OCI-LY7 (cell line): ENCODE measurements around the gene KRTAP21-2. TPM values are rescaled to one million over a fixed set of nuclear protein-coding genes. Genes with fewer than 3 reads are reported as not detected.

Experiments used
- BruUV-seq: library from RNA; stranded (reverse); fragments of 400-500 nt; replicated peaks from 2 replicates; lab custom pipeline; 2021; lab: Mats Ljungman, UMichigan
- CTCF ChIA-PET: fragments of 300-600 bp; sonication (Branson Sonifier 250); formaldehyde crosslinking; loops from one replicate; lab custom pipeline; 2022; ENCODE audit warnings: antibody characterized with exemption; ENCODE audit not compliant: unreplicated experiment; lab: Charles Lee
- POLR2A ChIA-PET: fragments of 300-600 bp; sonication (Branson Sonifier 250); formaldehyde crosslinking; loops from one replicate; lab custom pipeline; 2022; ENCODE audit warnings: antibody characterized with exemption; lab: Charles Lee
- DNase-seq: peaks from one replicate; pipeline ENCODE4 v3.0.0-alpha.2; 2015; ENCODE audit warnings: low spot score
- H2AFZ ChIP-seq: fragments of 200-600 bp; sonication (generic), shearing (Covaris generic); 2 replicates; pipeline ENCODE4 v1.6.1; 2014; ENCODE audit warnings: mild to moderate bottlenecking, antibody characterized with exemption, low read length, moderate library complexity
- H3K27ac ChIP-seq: fragments of 200-600 bp; sonication (generic); 2 replicates; pipeline ENCODE4 v1.5.1; 2014; ENCODE audit warnings: mixed run types, low read depth, mild to moderate bottlenecking, moderate library complexity, low read length, inconsistent platforms; ENCODE audit not compliant: poor library complexity, severe bottlenecking
- H3K36me3 ChIP-seq: fragments of 200-600 bp; sonication (generic); 2 replicates; pipeline ENCODE4 v1.6.1; 2014; ENCODE audit warnings: mild to moderate bottlenecking, antibody characterized with exemption, low read length, moderate library complexity, mixed read lengths; ENCODE audit not compliant: insufficient read depth
- H3K4me1 ChIP-seq: fragments of 200-600 bp; sonication (generic); 2 replicates; pipeline ENCODE4 v1.5.1; 2014; ENCODE audit warnings: mild to moderate bottlenecking, low read length; ENCODE audit not compliant: insufficient read depth, poor library complexity, severe bottlenecking
- H3K4me2 ChIP-seq: fragments of 200-600 bp; sonication (generic); 2 replicates; pipeline ENCODE4 v1.6.1; 2014; ENCODE audit warnings: mild to moderate bottlenecking, low read length
- H3K4me3 ChIP-seq: fragments of 200-600 bp; sonication (generic); 2 replicates; pipeline ENCODE4 v1.5.1; 2014; ENCODE audit warnings: mild to moderate bottlenecking, low read depth, low read length; ENCODE audit not compliant: poor library complexity, severe bottlenecking
- H3K79me2 ChIP-seq: fragments of 200-600 bp; sonication (generic); 2 replicates; pipeline ENCODE4 v1.6.1; 2016; ENCODE audit warnings: low read depth, mild to moderate bottlenecking, low read length, moderate library complexity, mixed read lengths; ENCODE audit not compliant: insufficient read depth
- H3K9me2 ChIP-seq: fragments of 200-600 bp; sonication (generic); 2 replicates; pipeline ENCODE4 v1.6.1; 2016; ENCODE audit warnings: mild to moderate bottlenecking, low read length, mixed read lengths; ENCODE audit not compliant: insufficient read depth
- H3K9me3 ChIP-seq: fragments of 200-600 bp; sonication (generic); 2 replicates; pipeline ENCODE4 v1.6.1; 2014; ENCODE audit warnings: mild to moderate bottlenecking, mixed run types, low read length, mixed read lengths
- H4K20me1 ChIP-seq: fragments of 200-600 bp; sonication (generic); 2 replicates; pipeline ENCODE4 v1.6.1; 2014; ENCODE audit warnings: mild to moderate bottlenecking, antibody characterized with exemption, low read length, moderate library complexity, mixed read lengths; ENCODE audit not compliant: insufficient read depth
- EZH2phosphoT487 ChIP-seq: fragments of 200-600 bp; sonication (generic); IDR thresholded peaks from 2 replicates; pipeline ENCODE4 v1.6.1; 2018; ENCODE audit warnings: low read depth, borderline replicate concordance, mild to moderate bottlenecking, mixed run types, antibody characterized with exemption, low read length, moderate library complexity, mixed read lengths
- intact Hi-C: fragments of 100-400 bp; cut with micrococcal nuclease; formaldehyde crosslinking; loops from one replicate; pipeline ENCODE4 v1.10.0; 2022; ENCODE audit not compliant: unreplicated experiment
- total RNA-seq, 2 experiments: library from RNA; depleted of rRNA in 1 of 2; stranded (reverse); fragments of >200 nt in 1 of 2; shearing (Covaris generic) in 1 of 2; gene quantifications; 2 replicates each; pipeline ENCODE4 v1.2.3, GENCODE V29; 2014 to 2022
- TF ChIP-seq, protein P1 (sequence below): fragments of 200-600 bp; sonication (generic); conservative IDR thresholded peaks from 2 replicates; pipeline ENCODE4 v1.5.1; 2014; ENCODE audit warnings: mild to moderate bottlenecking, antibody characterized with exemption, low read length, moderate library complexity, mixed read lengths

The KRTAP21-2 gene
- total RNA-seq, 2 experiments from 2014 or later: not detected

DNA sequence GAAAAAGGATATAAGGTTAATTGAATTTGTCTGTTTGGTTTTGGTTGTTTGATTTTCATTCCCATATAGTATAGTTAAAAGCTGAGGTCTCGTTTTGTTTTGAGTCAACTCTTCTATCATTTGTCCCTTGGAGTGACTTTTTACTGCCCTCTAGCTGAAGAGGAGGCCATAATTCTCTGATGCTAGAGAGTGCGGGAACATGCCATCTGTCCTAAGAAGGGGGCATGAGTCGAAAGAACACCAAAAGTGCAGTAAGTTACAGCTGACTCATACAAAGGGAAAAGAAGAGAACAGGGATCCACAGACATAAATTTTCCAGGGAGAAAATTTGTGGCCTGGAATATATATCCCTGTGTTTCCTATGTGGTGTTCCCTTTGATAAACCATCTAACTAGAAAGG is 32.6 kb downstream of the KRTAP21-2 start:
- TF ChIP-seq EZH2phosphoT487: no peak
- TF ChIP-seq, protein P1, sequence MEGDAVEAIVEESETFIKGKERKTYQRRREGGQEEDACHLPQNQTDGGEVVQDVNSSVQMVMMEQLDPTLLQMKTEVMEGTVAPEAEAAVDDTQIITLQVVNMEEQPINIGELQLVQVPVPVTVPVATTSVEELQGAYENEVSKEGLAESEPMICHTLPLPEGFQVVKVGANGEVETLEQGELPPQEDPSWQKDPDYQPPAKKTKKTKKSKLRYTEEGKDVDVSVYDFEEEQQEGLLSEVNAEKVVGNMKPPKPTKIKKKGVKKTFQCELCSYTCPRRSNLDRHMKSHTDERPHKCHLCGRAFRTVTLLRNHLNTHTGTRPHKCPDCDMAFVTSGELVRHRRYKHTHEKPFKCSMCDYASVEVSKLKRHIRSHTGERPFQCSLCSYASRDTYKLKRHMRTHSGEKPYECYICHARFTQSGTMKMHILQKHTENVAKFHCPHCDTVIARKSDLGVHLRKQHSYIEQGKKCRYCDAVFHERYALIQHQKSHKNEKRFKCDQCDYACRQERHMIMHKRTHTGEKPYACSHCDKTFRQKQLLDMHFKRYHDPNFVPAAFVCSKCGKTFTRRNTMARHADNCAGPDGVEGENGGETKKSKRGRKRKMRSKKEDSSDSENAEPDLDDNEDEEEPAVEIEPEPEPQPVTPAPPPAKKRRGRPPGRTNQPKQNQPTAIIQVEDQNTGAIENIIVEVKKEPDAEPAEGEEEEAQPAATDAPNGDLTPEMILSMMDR: no peak
- Histone ChIP-seq H3K36me3 (no peaks in the 10 kb centered on the region), H2AFZ (no peak overlapping the region), H3K4me2 (no peak overlapping the region), H3K4me3 (no peak overlapping the region), H3K4me1 (no peaks in the 10 kb centered on the region), H3K79me2 (no peaks in the 10 kb centered on the region), H4K20me1 (no peaks in the 10 kb centered on the region), H3K27ac (no peak overlapping the region), H3K9me2 (no peaks in the 10 kb centered on the region), H3K9me3 (0 out of 2 replicates have a peak, but pooled peaks cover 7% of the 10 kb centered on the region)
- no peak for DNase-seq
- POLR2A ChIA-PET: no interaction called here
- CTCF ChIA-PET: no interaction called here
- intact Hi-C loops: no loop called here
- BruUV-seq: no TSS peak

DNA sequence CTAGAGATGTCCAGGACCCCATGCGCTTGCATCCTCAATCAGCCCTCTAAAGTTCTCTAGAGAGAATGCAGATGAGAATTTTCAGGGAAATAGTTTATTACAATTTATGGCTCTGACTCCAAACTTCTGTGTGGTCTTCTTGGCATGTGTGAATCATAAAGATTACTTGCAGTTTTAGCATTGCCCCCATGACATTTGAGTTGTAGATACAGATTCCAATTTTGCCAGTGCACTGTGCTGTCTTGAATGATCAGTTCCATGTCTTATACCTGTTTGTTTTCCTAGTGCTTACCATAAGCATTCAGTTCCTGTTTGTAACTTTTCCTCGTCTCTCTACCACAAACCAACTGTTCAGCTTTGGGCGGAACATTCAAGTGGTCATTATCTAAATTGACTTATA is 33.3 kb downstream of the KRTAP21-2 start:
- ChIA-PET CTCF (no interaction called here), POLR2A (no interaction called here)
- DNase-seq: no peak
- Histone ChIP-seq H3K4me3 (no peak overlapping the region), H3K4me1 (no peaks in the 10 kb centered on the region), H3K9me2 (no peaks in the 10 kb centered on the region), H3K27ac (no peak overlapping the region), H3K9me3 (peaks cover 7% of the 10 kb centered on the region; the same call in 1 of the 2 replicates), H2AFZ (no peak overlapping the region), H3K79me2 (no peaks in the 10 kb centered on the region), H3K36me3 (no peaks in the 10 kb centered on the region), H3K4me2 (no peak overlapping the region), H4K20me1 (no peaks in the 10 kb centered on the region)
- TF ChIP-seq, protein P1: no peak
- TF ChIP-seq EZH2phosphoT487: no peak
- intact Hi-C loops: no loop called here
- no TSS peak for BruUV-seq

DNA sequence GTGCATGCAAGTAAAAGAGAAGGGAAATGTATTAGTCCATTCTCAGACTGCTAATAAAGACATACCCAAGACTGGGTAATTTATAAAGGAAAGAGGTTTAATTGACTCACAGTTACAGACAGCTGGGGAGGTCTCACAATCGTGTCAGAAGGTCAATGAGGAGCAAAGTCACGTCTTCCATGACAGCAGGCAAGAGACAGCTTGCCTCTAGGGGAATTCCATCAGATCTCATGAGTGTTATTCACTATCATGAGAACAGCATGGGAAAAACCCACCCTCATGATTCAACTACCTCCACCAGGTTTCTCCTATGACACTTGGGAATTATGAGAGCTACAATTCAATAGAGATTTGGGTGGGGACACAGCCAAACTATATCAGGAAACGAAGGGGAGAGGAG is 36.6 kb downstream of the KRTAP21-2 start:
- no peaks in the 10 kb centered on the region for H3K36me3 ChIP-seq
- no peak overlapping the region for H3K4me2 ChIP-seq
- H3K27ac ChIP-seq: no peak overlapping the region
- no peak overlapping the region for H2AFZ ChIP-seq
- no peaks in the 10 kb centered on the region for H3K4me1 ChIP-seq
- ChIA-PET POLR2A (no interaction called here), CTCF (no interaction called here)
- TF ChIP-seq, protein P1: no peak
- TF ChIP-seq EZH2phosphoT487: no peak
- DNase-seq: no peak
- BruUV-seq: no TSS peak
- peaks cover 7% of the 10 kb centered on the region; the same call in 1 of the 2 replicates for H3K9me3 ChIP-seq
- no peaks in the 10 kb centered on the region for H3K9me2 ChIP-seq
- no peaks in the 10 kb centered on the region for H3K79me2 ChIP-seq
- intact Hi-C loops: no loop called here
- no peaks in the 10 kb centered on the region for H4K20me1 ChIP-seq
- no peak overlapping the region for H3K4me3 ChIP-seq
